HG02840 (cell line): Measurements from ENCODE around the gene LASP1NB.

Experiments
- ATAC-seq: cut with Tn5 transposase; IDR thresholded peaks from one replicate; pipeline ENCODE4 v1.9.1; 2021; ENCODE audit warnings: mild to moderate bottlenecking, moderate library complexity, moderate number of reproducible peaks; ENCODE audit not compliant: unreplicated experiment, low FRiP score

Gene LASP1NB

DNA sequence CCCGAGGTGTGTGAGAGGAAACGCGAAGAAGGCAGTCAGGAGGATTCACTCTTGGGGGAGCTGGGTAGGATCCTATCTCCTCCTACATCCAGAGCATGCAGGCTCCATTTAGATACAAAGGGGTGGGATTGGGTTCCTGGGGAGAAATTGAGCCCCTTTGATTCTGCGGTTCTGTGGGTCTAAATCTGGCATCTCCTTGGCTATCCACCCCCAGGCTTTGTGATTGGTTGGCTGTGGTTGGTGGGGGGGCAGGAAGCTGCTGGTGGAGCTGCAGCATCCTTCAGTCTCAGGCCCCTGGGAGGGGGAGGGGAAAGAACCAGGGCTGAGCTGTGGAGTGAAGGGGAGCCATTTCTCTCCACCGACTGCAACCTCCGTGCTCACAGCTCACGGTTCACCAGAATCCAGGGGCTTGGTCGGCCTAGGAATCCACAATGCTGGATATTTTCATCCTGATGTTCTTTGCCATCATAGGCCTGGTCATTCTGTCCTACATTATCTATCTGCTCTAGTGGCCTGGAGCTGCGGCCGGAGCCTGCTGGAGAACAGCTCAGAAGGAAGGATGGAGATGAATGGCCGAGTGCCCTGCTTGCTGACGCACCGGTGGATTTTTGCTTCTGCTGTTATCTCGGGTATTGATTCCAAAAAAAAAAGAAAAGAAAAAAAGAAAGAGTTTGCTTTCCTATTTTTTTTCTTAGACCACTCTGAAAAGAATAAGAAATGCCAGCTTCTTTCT lies at the start of gene LASP1NB:
Gene LASP1NB (plus strand): TSS at position 352 of the 733 bp plus-strand sequence.
- no peak for ATAC-seq

DNA sequence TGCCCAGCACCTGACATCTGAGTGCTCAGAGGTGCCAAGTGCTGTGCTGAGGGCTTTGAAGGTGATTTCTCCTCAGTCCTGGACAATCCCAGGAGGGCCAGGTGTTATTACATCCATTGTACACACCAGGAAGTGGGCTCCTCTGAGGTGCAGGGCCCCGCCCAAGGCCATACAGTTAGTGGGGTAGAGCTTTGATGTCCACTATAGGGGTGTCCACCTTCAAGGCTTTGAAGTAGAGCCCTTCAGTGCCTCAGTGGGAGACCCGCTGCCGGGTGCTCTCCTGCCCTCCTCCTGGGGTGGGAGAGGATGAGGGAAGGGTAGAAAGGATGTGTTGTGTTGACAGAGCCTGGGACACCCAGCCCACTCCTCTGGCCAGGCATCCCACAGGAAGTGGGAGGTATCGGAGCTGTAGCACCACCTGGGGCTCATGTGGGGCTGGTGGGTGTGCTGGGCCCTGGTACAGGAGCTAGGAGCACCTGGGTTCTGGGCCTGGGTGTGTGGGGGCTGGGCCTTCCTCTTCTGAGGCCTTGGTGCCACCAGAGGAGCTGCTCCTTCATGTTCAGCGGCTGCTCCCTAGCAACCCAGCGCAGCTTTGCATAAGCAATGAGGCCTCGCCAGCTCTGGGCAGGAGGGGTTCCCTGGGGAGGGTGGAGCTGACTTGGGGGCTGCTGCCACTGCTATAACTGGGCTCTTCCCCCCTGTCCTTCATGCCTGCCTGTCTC lies 48.1 kb upstream of the LASP1NB start:
- ATAC-seq = no peak

DNA sequence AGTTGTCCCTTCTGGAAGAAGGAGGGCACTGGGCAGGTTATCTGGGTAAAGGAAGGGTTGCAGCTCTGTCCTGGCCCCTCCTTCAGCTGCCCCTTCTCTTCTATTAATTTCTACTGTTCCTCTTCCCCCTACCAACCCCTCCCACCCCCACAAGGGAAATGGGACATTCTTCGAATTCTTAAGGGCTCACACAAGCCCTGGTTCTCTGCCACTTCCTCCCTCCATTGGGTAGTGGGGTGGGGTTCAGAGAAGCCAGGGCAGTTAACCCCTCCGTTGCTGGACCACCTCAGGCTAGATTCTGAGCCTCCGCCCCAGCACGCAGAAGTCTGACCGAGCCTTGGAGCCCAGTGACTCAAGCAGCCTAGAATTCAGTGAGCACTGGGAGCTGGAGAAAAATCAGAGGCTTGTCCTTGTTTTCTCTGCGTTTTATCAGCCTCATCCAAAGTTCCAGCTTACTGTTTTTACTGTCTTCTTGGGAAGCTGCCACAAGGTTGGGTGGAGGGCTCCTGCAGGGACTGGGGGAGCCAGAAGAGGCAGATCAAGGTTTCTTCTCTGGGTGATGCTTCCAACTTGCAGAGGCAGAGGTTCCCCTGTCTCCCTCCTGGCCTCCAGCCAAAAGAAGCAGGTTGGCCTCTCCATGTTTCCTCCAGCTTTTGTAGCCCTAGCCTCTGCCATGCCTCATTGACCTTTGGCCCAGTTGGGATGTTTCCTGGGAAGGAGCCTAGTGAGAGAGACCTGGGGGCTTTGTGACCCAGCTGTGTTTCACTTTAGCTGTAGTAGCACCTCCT lies 45.3 kb upstream of the LASP1NB start:
- ATAC-seq = no peak

DNA sequence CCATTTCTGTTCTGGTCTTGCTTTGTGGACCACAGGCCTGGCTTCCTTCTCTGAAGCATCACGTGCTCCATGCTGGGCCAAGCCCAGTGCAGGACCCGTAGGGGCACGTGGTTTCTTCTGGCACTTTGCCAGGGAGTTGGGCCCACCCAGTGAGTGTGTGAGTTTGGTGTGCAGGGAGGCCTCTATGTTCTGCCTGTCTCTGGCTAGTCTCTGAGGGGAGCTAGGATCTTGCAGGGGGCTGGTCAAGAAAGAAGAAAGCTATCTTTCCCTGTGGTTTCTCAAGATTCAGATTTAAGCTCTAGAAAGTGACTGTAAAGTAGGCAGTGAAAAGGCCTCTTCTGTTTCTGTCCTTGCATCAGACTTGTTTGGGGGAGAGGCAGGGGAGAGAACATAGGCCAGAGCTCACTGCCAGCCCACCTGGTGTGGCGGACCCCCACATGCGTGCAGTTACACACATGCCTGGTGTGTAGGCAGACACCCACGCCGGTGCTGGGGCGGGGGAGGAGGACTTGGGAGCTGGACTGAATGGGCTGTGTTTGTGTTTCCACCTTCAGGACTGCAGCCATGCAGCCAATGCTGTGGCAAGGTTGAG lies 43.7 kb upstream of the LASP1NB start:
- ATAC-seq = no peak

DNA sequence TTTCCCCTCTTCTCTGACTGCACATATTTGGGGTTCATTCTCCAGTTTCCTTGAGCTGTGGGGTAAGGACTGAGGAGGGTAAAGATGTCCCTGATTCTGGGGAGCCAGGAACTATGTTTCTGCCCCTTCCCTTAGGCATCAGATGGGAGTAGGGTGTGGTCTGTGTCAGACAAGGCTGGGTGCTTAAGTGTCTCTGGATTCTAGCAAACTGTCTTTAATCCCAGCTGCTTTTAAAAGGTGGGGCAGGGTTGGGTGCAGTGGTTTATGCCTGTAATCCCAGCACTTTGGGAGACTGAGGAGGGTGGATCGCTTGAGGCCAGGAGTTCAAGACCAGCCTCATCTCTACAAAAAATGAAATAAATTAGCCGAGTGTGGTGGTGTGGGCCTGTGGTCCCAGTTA lies 42.5 kb upstream of the LASP1NB start:
- no peak for ATAC-seq

GRCh38 chr17:38883592-38884526 lies 41.6 kb upstream of the LASP1NB start:
- no peak for ATAC-seq

GRCh38 chr17:38885044-38885727 lies 40.2 kb upstream of the LASP1NB start:
- ATAC-seq = no peak

DNA sequence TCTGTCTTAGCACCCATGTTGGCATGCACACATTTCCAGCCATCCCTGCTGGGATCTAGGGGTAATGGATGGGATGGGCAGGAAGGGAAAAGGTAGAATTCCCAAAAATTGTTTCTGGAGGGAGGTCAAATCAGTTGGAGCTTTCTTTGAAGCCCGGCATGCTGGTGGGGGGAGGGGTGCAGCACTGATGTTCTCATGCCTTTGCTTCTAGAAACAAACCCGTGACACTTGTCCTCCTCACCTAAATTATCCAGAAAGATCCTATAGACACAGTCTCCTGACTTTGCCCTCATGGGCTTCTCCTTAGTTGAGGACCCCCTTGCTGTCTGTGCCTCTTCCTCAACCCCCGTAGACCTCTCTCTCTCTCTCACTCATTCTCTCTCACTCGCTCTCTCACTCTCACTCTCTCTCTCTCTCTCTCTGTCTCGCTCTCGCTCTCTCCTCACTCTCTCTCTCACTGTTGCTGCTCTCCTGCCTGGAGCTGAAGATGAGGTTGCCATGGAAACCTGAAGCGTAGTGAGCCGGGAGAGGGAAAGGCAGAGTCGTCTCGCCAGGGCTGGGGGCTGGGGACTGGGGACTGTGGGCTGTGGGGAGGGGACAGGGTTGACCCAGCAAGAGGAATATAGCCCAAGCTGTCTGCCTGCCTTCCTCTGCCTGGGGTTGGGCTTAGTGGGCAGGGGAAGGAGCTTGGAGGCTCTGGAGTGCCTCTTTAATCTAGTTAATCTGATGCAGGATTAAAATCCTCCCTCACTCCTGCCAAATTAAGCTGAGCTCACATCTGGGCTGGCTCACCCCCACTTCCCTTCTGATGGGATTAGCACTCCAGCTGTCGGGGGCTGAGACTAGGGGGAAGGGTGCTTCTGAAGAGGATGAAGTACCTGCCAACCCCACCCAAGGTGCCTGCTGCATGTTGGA lies 39.4 kb upstream of the LASP1NB start:
- no peak for ATAC-seq

GRCh38 chr17:38886643-38887010 lies 38.8 kb upstream of the LASP1NB start:
- ATAC-seq = no peak

DNA sequence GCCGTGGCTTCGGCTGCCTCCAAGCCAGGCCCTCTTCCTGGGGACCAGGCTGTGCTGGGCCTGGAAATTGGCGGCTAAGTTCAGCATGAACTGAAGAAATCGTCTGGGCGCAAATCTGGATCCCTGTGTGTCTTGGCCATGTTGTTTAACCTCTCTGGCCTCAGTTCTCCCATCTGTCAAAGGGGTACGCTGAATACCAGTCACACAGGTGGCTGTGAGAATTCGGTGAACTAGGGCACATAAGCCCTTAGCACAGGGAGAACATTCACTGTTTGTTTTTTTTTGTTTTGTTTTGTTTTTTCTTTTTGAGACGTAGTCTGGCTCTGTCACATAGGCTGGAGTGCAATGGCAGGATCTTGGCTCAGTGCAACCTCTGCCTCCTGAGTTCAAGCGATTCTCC lies 36.6 kb upstream of the LASP1NB start:
- no peak for ATAC-seq

- ATAC-seq = no peak
Measured at GRCh38 chr17:38889745-38890409, 35.5 kb upstream of the LASP1NB start.

- ATAC-seq = no peak
Measured at GRCh38 chr17:38890410-38890746, 35.0 kb upstream of the LASP1NB start.

- no peak for ATAC-seq
Measured at GRCh38 chr17:38891441-38891840, 34.0 kb upstream of the LASP1NB start.

DNA sequence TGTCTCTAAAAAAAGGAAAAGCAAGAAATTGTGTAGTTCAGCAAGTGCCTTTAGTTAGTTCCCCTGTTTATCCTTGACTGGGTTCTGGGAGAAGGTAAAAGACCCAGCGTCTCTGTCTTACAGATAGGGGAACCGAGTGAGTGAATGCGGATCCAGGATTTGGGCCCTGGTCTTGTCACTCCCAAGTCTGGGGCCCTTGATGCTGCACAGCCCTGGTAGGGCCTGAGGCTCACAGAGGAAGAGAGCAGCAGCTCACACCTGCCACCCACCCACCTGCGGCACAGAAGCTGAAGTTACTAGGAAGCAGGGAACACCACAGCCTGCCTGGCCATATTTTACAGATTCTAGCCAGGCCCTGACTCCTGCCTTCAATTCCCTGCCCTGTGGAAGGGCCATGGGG lies 33.3 kb upstream of the LASP1NB start:
- ATAC-seq = no peak

GRCh38 chr17:38892620-38893019 lies 32.8 kb upstream of the LASP1NB start:
- ATAC-seq = no peak

- ATAC-seq = no peak
Measured at GRCh38 chr17:38893113-38893512, 32.3 kb upstream of the LASP1NB start.

- no peak for ATAC-seq
Measured at GRCh38 chr17:38893607-38894006, 31.8 kb upstream of the LASP1NB start.

DNA sequence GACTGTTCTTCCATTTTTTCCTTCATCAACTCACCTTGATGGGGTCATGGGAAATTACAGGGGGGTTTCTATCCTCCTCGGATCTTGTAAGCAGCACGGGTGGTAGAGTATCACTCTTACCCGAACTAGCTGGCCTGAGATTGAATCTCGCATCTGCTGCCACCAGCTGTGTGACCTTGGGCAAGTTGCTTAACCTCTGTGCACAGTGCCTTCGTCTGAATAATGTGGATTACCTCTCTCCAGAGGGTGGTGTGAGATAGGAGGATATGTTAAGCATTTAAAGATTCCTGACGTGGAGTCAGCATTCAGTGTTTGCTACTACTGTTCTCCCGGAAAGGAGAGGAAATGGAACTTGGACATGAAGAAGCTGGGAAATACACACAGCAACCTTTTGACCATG lies 31.1 kb upstream of the LASP1NB start:
- ATAC-seq = no peak
